OCI-LY3 (cell line): ENCODE results near the gene IL1RAPL1.

Source experiments
- H2AFZ ChIP-seq: fragments of 200-600, 300-600 bp; shearing (Covaris generic); 2 replicates; pipeline ENCODE4 v1.6.0; 2014; ENCODE audit warnings: antibody characterized with exemption, low read depth, low read length
- H3K27ac ChIP-seq: fragments of 200-600, 300-600 bp; sonication (generic); 2 replicates; pipeline ENCODE4 v1.5.1; 2014; ENCODE audit warnings: mild to moderate bottlenecking, low read length, moderate library complexity, mixed read lengths
- H3K27me3 ChIP-seq: fragments of 200-600, 300-600 bp; sonication (generic); 2 replicates; pipeline ENCODE4 v1.6.1; 2014; ENCODE audit warnings: low read depth, low read length, mixed read lengths
- H3K36me3 ChIP-seq: fragments of 200-600, 300-600 bp; sonication (generic); replicated peaks from 2 replicates; pipeline ENCODE3; 2014; ENCODE audit warnings: low read depth, low read length, mixed read lengths
- H3K4me1 ChIP-seq: fragments of 300-600, 200-600 bp; sonication (generic); 2 replicates; pipeline ENCODE4 v1.6.1; 2014; ENCODE audit warnings: low read length, mixed read lengths
- H3K4me2 ChIP-seq: fragments of 200-600, 300-600 bp; sonication (generic); 2 replicates; pipeline ENCODE4 v1.6.1; 2014; ENCODE audit warnings: low read length, mixed read lengths
- H3K4me3 ChIP-seq: fragments of 300-600, 200-600 bp; sonication (generic); 2 replicates; pipeline ENCODE4 v1.5.1; 2014; ENCODE audit warnings: antibody characterized with exemption, mild to moderate bottlenecking, low read length, moderate library complexity
- H3K79me2 ChIP-seq: fragments of 300-600, 200-600 bp; shearing (Covaris generic); 2 replicates; pipeline ENCODE4 v1.6.1; 2014; ENCODE audit warnings: mild to moderate bottlenecking, low read length, mixed read lengths
- H3K9ac ChIP-seq: fragments of 300-600, 200-600 bp; shearing (Covaris generic); 2 replicates; pipeline ENCODE4 v1.6.0; 2014; ENCODE audit warnings: mild to moderate bottlenecking, low read length, moderate library complexity
- H3K9me3 ChIP-seq: fragments of 200-600, 300-600 bp; shearing (Covaris generic); 2 replicates; pipeline ENCODE4 v1.6.1; 2014; ENCODE audit warnings: low read length, mixed read lengths; ENCODE audit not compliant: insufficient read depth
- H4K20me1 ChIP-seq: fragments of 200-600, 300-600 bp; sonication (generic); 2 replicates; pipeline ENCODE4 v1.6.1; 2016; ENCODE audit warnings: low read length, mixed read lengths; ENCODE audit not compliant: insufficient read depth
- EZH2phosphoT487 ChIP-seq: fragments of 200-600 bp; shearing (Covaris generic); IDR thresholded peaks from 2 replicates; pipeline ENCODE4 v1.6.1; 2018; ENCODE audit warnings: antibody characterized with exemption, mixed run types, low read depth
- TF ChIP-seq, protein P1 (sequence below): fragments of 200-600, 300-600 bp; sonication (generic); IDR thresholded peaks from 2 replicates; pipeline ENCODE4 v1.5.1; 2014; ENCODE audit warnings: antibody characterized with exemption, low read length, low read depth

IL1RAPL1 gene

GRCh38 chrX:28613558-28613957 is 26.3 kb downstream of the IL1RAPL1 start:
- Histone ChIP-seq H3K4me3 (no peak overlapping the region), H3K9me3 (no peaks in the 10 kb centered on the region), H2AFZ (no peak overlapping the region), H3K4me2 (no peak overlapping the region), H3K9ac (no peak overlapping the region), H3K27me3 (no peaks in the 10 kb centered on the region), H3K4me1 (no peaks in the 10 kb centered on the region), H3K36me3 (no peaks in the 10 kb centered on the region), H3K79me2 (no peaks in the 10 kb centered on the region), H3K27ac (no peak overlapping the region), H4K20me1 (no peaks in the 10 kb centered on the region)
- TF ChIP-seq, protein P1, sequence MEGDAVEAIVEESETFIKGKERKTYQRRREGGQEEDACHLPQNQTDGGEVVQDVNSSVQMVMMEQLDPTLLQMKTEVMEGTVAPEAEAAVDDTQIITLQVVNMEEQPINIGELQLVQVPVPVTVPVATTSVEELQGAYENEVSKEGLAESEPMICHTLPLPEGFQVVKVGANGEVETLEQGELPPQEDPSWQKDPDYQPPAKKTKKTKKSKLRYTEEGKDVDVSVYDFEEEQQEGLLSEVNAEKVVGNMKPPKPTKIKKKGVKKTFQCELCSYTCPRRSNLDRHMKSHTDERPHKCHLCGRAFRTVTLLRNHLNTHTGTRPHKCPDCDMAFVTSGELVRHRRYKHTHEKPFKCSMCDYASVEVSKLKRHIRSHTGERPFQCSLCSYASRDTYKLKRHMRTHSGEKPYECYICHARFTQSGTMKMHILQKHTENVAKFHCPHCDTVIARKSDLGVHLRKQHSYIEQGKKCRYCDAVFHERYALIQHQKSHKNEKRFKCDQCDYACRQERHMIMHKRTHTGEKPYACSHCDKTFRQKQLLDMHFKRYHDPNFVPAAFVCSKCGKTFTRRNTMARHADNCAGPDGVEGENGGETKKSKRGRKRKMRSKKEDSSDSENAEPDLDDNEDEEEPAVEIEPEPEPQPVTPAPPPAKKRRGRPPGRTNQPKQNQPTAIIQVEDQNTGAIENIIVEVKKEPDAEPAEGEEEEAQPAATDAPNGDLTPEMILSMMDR, result no peak
- no peak for TF ChIP-seq EZH2phosphoT487

GRCh38 chrX:28625223-28625622 is 38.0 kb downstream of the IL1RAPL1 start:
- H3K27ac ChIP-seq, result no peak overlapping the region
- H3K79me2 ChIP-seq, result no peaks in the 10 kb centered on the region
- no peaks in the 10 kb centered on the region for H4K20me1 ChIP-seq
- no peak overlapping the region for H3K4me2 ChIP-seq
- no peak overlapping the region for H3K4me3 ChIP-seq
- no peaks in the 10 kb centered on the region for H3K27me3 ChIP-seq
- H2AFZ ChIP-seq, result no peak overlapping the region
- H3K4me1 ChIP-seq, result no peaks in the 10 kb centered on the region
- TF ChIP-seq, protein P1, result no peak
- TF ChIP-seq EZH2phosphoT487, result no peak
- H3K9me3 ChIP-seq, result no peaks in the 10 kb centered on the region
- no peaks in the 10 kb centered on the region for H3K36me3 ChIP-seq
- no peak overlapping the region for H3K9ac ChIP-seq

GRCh38 chrX:28626515-28626914 is 39.3 kb downstream of the IL1RAPL1 start:
- no peak overlapping the region for H3K4me2 ChIP-seq
- H3K36me3 ChIP-seq, result no peaks in the 10 kb centered on the region
- no peaks in the 10 kb centered on the region for H3K4me1 ChIP-seq
- no peak overlapping the region for H2AFZ ChIP-seq
- no peak overlapping the region for H3K27ac ChIP-seq
- no peaks in the 10 kb centered on the region for H3K9me3 ChIP-seq
- H3K4me3 ChIP-seq, result no peak overlapping the region
- no peaks in the 10 kb centered on the region for H3K79me2 ChIP-seq
- no peaks in the 10 kb centered on the region for H4K20me1 ChIP-seq
- H3K9ac ChIP-seq, result no peak overlapping the region
- H3K27me3 ChIP-seq, result no peaks in the 10 kb centered on the region
- TF ChIP-seq, protein P1, result no peak
- no peak for TF ChIP-seq EZH2phosphoT487

GRCh38 chrX:28628120-28628519 is 40.9 kb downstream of the IL1RAPL1 start:
- no peaks in the 10 kb centered on the region for H3K79me2 ChIP-seq
- TF ChIP-seq, protein P1, result no peak
- no peak for TF ChIP-seq EZH2phosphoT487

More at GRCh38 chrX:28628120-28628519, 40.9 kb downstream of the IL1RAPL1 start:
- Histone ChIP-seq H3K9me3 (no peaks in the 10 kb centered on the region), H3K9ac (no peak overlapping the region), H3K27me3 (no peaks in the 10 kb centered on the region), H3K4me2 (no peak overlapping the region), H4K20me1 (no peaks in the 10 kb centered on the region), H3K27ac (no peak overlapping the region), H3K4me1 (no peaks in the 10 kb centered on the region), H3K4me3 (no peak overlapping the region), H2AFZ (no peak overlapping the region), H3K36me3 (no peaks in the 10 kb centered on the region)
